Naive thymus-derived CD8-positive, alpha-beta T cell (primary cell): ENCODE results near the gene CHD5. TPM values are rescaled to one million over a fixed set of nuclear protein-coding genes. Genes with fewer than 3 reads are reported as not detected.

ENCODE experiments used
- ATAC-seq, 2 donors: fragments of 150-1000 bp; cut with Tn5 transposase in 1 of 2; sonication (Bioruptor Pico), chemical (Tn5 transposase) in 1 of 2; 1 replicate in 1 of 2; 2 replicates in 1 of 2; pipeline ENCODE4 v1.10.0; 2021; ENCODE audit warnings: mild to moderate bottlenecking in 2 of 2, moderate library complexity in 2 of 2
- POLR2A ChIA-PET: fragments of 350-600 bp; sonication (Branson Sonifier 250); formaldehyde crosslinking; loops from one replicate; lab custom pipeline; 2021; ENCODE audit warnings: antibody characterized with exemption; lab: Charles Lee
- DNase-seq, 10 donors: peaks; one replicate each; pipeline versions ENCODE4 v3.0.0 to v3.0.0-alpha.2; 2020 to 2022
- H3K27ac Mint-ChIP-seq, 10 donors: one replicate each; pipeline ENCODE4 v1.8.0; 2020 to 2022; ENCODE audit warnings: mild to moderate bottlenecking in 10 of 10, mixed read lengths in 10 of 10, moderate library complexity in 4 of 10, inconsistent platforms in 1 of 10
- H3K27me3 Mint-ChIP-seq, 5 donors: one replicate each; pipeline ENCODE4 v1.8.0; 2021 to 2022; ENCODE audit warnings: mixed read lengths in 5 of 5
- H3K36me3 Mint-ChIP-seq, 3 donors: one replicate each; pipeline ENCODE4 v1.8.0; 2020 to 2022; ENCODE audit warnings: mixed read lengths in 3 of 3, mild to moderate bottlenecking in 2 of 3, inconsistent platforms in 1 of 3
- H3K4me1 Mint-ChIP-seq, 4 donors: one replicate each; pipeline ENCODE4 v1.8.0; 2021 to 2022; ENCODE audit warnings: mixed read lengths in 4 of 4
- H3K4me3 Mint-ChIP-seq, 10 donors: one replicate each; pipeline ENCODE4 v1.8.0; 2020 to 2022; ENCODE audit warnings: mild to moderate bottlenecking in 10 of 10, mixed read lengths in 10 of 10, moderate library complexity in 6 of 10, inconsistent platforms in 1 of 10
- H3K9me3 Mint-ChIP-seq, 9 donors: one replicate each; pipeline ENCODE4 v1.8.0; 2020 to 2022; ENCODE audit warnings: mixed read lengths in 9 of 9, mild to moderate bottlenecking in 3 of 9, inconsistent platforms in 1 of 9, moderate library complexity in 1 of 9
- polyA plus RNA-seq, 3 donors: library from polyadenylated mRNA; unstranded; fragments of 300-500 nt; fragmentation: Illumina TruSeq; gene quantifications; one replicate each; pipeline ENCODE4 v1.2.3, GENCODE V29; 2021
- total RNA-seq, 8 experiments: library from RNA in 2 of 8; stranded (reverse) in 2 of 8; gene quantifications; one replicate each; pipeline ENCODE4 v1.2.3 and lab custom pipeline; 2021 to 2026

Gene CHD5
- total and polyA plus RNA-seq, 5 experiments from 2014 or later = 0.06 to 0.14 (median 0.10) TPM; not detected in 2

DNA sequence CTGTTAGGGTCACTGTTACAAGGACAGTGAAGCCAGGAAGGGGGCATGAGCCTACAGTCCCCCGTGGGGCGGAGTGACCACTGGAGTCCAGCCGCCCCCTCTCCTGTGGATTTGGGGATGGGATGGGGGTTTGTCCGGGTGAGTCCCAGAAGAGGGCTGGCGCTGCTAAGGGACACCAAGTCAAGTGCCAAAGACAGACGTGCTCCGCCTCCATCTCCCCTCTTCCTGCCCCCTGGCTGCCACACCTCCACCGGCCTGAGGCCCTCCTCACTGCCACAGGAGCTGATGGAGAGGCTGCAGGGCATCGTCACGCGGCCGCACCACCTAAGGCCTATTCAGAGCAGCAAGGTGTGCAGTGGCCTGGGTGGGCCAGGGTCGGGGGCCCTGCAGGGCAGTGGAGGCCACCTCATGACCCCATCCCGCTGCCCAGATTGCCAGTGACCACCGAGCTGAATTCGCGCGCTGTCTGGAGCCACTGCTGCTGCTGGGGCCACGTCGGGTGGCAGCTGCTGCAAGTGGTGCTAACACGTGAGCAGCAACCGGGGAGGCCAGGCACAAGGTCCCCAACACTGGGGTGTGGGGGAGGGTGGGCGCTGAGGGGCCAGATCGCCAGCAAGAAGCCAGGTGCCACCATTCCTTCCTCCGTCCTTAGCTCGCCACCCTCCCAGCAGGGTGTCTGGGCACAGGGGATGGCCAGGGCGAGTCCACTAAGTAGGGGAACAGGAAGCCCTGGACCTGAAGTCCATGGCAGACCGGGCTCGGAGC, 30.7 kb upstream of the CHD5 start:
- peaks cover 0 to 16% (median 7%) of the 10 kb centered on the region in 4 donors for H3K4me1 Mint-ChIP-seq
- ATAC-seq = no peak
- no peak overlapping the region for H3K27ac Mint-ChIP-seq
- peaks cover 8 to 52% (median 29%) of the 10 kb centered on the region in 5 donors for H3K27me3 Mint-ChIP-seq
- no peak for DNase-seq
- peaks cover 0 to 1% (median 0%) of the 10 kb centered on the region in 3 donors for H3K36me3 Mint-ChIP-seq
- POLR2A ChIA-PET = no interaction called here
- H3K9me3 Mint-ChIP-seq = no peaks in the 10 kb centered on the region
- peak overlapping the region in 1 of 10 donors; percentile 11 for H3K4me3 Mint-ChIP-seq

DNA sequence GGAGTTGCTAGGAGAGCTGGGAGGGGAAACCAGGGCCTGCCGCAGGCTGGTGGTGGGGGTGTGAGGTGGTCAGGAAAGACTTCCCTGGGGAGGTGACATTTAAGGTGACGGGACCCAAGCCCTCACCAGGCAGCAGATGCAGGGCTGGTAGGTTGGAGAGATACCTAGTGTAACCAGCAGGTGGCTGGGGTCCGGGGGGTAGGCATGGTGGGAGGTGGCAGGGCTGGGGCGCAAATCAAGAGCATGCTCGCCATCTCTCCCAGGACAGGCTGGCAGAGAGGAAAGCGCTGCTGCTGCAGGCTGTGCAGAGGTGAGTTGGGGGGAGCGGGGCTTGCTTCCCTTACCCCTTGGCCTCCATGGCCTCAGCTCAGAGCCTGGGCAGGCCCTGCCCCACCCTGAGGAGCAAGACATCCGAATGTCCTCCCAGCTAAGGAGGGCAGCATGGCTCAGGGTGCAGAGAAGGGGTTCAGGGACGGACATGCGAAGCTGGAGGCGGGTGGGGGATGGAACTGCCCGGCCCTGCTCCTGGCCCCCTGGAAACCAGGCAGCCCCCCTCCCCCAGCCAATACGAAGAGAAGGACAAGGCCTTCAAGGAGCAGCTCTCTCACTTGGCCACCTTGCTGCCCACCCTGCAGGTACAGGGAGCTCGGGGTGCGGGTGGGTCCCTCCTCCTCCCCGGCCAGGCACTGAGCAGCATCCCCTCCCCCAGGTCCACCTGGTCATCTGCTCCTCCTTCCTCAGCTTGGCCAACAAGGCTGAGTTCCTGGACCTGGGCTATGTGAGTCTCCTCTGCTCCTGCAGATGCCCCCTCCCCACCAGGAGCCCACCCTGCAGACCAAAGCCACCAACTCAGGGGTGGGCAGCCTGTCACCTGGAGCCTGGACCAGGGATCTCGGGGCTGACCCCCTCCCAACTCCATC, 29.8 kb upstream of the CHD5 start:
- no peak overlapping the region for H3K27ac Mint-ChIP-seq
- POLR2A ChIA-PET = no interaction called here

GRCh38 chr1:6208723-6209660, 28.9 kb upstream of the CHD5 start:
- H3K4me1 Mint-ChIP-seq = peaks cover 0 to 20% (median 10%) of the 10 kb centered on the region in 4 donors
- ATAC-seq (peak; percentile 21 to 34), DNase-seq (no peak)
- H3K27me3 Mint-ChIP-seq = peaks cover 6 to 54% (median 20%) of the 10 kb centered on the region in 5 donors
- H3K9me3 Mint-ChIP-seq = no peaks in the 10 kb centered on the region
- POLR2A ChIA-PET = interaction anchor here (0.7 to 1.0 kb wide), 3 partner anchors 8 to 80 kb away, joined by 3 to 5 read pairs (median 4); no protein-coding TSS in a partner anchor
- no peak overlapping the region for H3K27ac Mint-ChIP-seq
- H3K36me3 Mint-ChIP-seq = no peaks in the 10 kb centered on the region
- H3K4me3 Mint-ChIP-seq = peak overlapping the region in 8 of 10 donors; percentile 24 to 58 (median 52)

More for the DNA sequence above, 29.8 kb upstream of the CHD5 start:
- H3K4me1 Mint-ChIP-seq = peaks cover 0 to 16% (median 8%) of the 10 kb centered on the region in 4 donors
- H3K4me3 Mint-ChIP-seq = peak overlapping the region in 8 of 10 donors; percentile 24 to 58 (median 52)
- H3K36me3 Mint-ChIP-seq = no peaks in the 10 kb centered on the region
- H3K9me3 Mint-ChIP-seq = no peaks in the 10 kb centered on the region
- H3K27me3 Mint-ChIP-seq = peaks cover 6 to 51% (median 23%) of the 10 kb centered on the region in 5 donors
- DNase-seq (peak in 1 of 10 donors; percentile 26), ATAC-seq (peak in 1 of 2 donors; percentile 27)

GRCh38 chr1:6207921-6208320, 27.8 kb upstream of the CHD5 start:
- Mint-ChIP-seq H3K27ac (no peak overlapping the region), H3K36me3 (no peaks in the 10 kb centered on the region), H3K27me3 (peaks cover 6 to 53% (median 20%) of the 10 kb centered on the region in 5 donors), H3K9me3 (no peaks in the 10 kb centered on the region), H3K4me1 (peaks cover 0 to 20% (median 10%) of the 10 kb centered on the region in 4 donors), H3K4me3 (peak overlapping the region in 6 of 10 donors; percentile 10 to 52 (median 34))
- ATAC-seq (no peak), DNase-seq (no peak)
- POLR2A ChIA-PET = interaction anchor here (0.7 to 1.0 kb wide), 3 partner anchors 9 to 81 kb away, joined by 3 to 5 read pairs (median 4); no protein-coding TSS in a partner anchor

- DNase-seq = no peak
- Mint-ChIP-seq H3K27ac (peak overlapping the region in 1 of 10 donors; percentile 29), H3K4me1 (peaks cover 0 to 17% (median 9%) of the 10 kb centered on the region in 4 donors), H3K9me3 (no peaks in the 10 kb centered on the region), H3K4me3 (peak overlapping the region; percentile 40 to 70 (median 61)), H3K36me3 (no peaks in the 10 kb centered on the region), H3K27me3 (peaks cover 3 to 47% (median 15%) of the 10 kb centered on the region in 5 donors)
- POLR2A ChIA-PET = interaction anchor here (1.2 kb wide), 1 partner anchor 9 kb away, joined by 3 read pairs; no protein-coding TSS in a partner anchor
- no peak for ATAC-seq
Measured at GRCh38 chr1:6207075-6207885, 27.2 kb upstream of the CHD5 start.

DNA sequence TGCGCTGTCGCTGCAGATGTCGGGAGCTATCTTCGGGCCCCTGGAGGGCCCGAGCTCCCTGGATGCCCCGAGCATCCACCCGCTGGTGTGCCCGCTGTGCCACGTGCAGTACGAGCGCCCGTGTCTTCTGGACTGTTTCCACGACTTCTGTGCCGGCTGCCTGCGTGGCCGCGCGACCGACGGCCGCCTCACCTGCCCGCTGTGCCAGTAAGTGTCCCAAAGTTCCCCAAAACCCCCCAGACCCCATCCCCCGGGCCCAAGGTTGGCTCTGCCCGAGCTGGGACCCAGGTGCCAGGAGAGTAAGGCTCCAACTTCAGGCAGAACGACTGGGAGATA, 26.4 kb upstream of the CHD5 start:
- DNase-seq (no peak), ATAC-seq (peak; percentile 4 to 10)
- Mint-ChIP-seq H3K4me3 (peak overlapping the region; percentile 40 to 70 (median 61)), H3K4me1 (peaks cover 2 to 17% (median 10%) of the 10 kb centered on the region in 4 donors), H3K27ac (no peak overlapping the region), H3K27me3 (peaks cover 3 to 41% (median 11%) of the 10 kb centered on the region in 5 donors), H3K36me3 (no peaks in the 10 kb centered on the region), H3K9me3 (no peaks in the 10 kb centered on the region)
- POLR2A ChIA-PET = interaction anchor here (0.6 to 1.2 kb wide), 3 partner anchors 8 to 15 kb away, joined by 3 to 4 read pairs (median 3); no protein-coding TSS in a partner anchor

DNA sequence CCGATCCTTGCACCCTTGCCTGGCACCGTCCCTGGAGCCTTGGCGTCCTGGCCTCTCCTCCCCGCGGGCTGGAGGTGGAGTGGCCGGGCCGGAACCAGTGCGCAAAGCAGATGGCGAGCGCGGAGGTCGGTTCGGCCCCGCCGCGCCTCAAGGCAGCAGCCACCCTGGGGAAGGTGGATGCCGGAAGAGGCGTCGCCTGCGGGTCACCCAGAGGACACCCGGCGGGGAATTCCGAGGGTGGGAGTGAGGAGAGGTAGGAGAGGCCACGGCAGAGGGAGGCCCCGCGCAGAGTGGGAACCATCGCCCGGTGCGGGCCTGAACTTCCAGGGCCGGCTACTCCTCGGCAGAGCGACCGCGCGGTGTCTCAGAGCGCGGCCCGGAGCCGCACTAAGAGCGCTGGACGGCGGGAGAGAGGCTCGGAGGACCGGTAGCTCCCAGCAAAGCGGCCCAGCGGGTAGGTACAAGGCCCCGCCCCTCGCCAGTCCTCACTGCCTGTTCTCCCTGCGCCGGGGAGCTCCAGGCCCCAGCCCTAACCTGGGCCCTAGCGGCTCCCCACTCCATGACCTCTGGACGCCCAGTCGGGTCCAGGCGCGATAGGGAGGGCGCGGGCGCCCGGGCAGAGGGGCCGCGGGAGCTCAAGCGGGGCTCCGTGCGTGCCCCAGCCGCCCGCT, 25.9 kb upstream of the CHD5 start, which contains the start of gene RNF207:
Gene RNF207, plus strand, starts transcription at position 271 of the 671 bp plus-strand sequence. CDS start 417 bp downstream, outside the sequence.
- DNase-seq (peak in 5 of 10 donors; percentile 12 to 68 (median 35)), ATAC-seq (peak; percentile 57 to 74)
- Mint-ChIP-seq H3K4me3 (peak within 1 kb of the TSS; percentile 64 to 83 (median 74)), H3K4me1 (peaks cover 2 to 17% (median 13%) of the 10 kb centered on the region in 4 donors), H3K9me3 (no peaks in the 10 kb centered on the region), H3K27ac (no peak within 1 kb of the TSS), H3K27me3 (peaks cover 3 to 41% (median 11%) of the 10 kb centered on the region in 5 donors), H3K36me3 (no peaks in the 10 kb centered on the region)
- POLR2A ChIA-PET = interaction anchor here (0.6 to 1.2 kb wide), 3 partner anchors 7 to 14 kb away, joined by 3 to 4 read pairs (median 3); no protein-coding TSS in a partner anchor

DNA sequence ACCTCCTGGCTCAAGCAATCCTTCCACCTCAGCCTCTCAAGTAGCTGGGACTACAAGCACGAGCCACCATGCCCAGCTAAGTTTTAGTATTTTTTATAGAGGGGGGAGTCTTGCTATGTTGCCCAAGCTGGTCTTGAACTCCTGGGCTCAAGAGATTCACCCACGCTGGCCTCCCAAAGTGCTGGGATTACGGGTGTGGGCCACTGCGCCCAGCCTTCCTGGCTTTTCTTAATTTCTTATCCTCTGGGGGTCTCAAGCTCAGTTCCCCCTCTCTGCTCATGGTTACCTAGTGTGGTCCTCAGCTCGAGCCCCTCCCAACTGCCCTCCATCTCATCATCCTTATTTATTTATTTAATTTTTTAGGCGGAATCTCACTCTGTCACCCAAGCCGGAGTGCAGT, 22.1 kb upstream of the CHD5 start:
- DNase-seq (no peak), ATAC-seq (no peak)
- POLR2A ChIA-PET = interaction anchor here (0.5 to 0.7 kb wide), 5 partner anchors 13 to 616 kb away, joined by 3 to 7 read pairs (median 5); no protein-coding TSS in a partner anchor
- Mint-ChIP-seq H3K27ac (peak overlapping the region in 3 of 10 donors; percentile 40 to 82 (median 63)), H3K4me1 (peaks cover 14 to 43% (median 37%) of the 10 kb centered on the region in 4 donors), H3K9me3 (no peaks in the 10 kb centered on the region), H3K4me3 (peak overlapping the region in 3 of 10 donors; percentile 1 to 94 (median 15)), H3K36me3 (peaks cover 0 to 12% (median 4%) of the 10 kb centered on the region in 3 donors), H3K27me3 (peaks cover 3 to 15% (median 6%) of the 10 kb centered on the region in 5 donors)

DNA sequence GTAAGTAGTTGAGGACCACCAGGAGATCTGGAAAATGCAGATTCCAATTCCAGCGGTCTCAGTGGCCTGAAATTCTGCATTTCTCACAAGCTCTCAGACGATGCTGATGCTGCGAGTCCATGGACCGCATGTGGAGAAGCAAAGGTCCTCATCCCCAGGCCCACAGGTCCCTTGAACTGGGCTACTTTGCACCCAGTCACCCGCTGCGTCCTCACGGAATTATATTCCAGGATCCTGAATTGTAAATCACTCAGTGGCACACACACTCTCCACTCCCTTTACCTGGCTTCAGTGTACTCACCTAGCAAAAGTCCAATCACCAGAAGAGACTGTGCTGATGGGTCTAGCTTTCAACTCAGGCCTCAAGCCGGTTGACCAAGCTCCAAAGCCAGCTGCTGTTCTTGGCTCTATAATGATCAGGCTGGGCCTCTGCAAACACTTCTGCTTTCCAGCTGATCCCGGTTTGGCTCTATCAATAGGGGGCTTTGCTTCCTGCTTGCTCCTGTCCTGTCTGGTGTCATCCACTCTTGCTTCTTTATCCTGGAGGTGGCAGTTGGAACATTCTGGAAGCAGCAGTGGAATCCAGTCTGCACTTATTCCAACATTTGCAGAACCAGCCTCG, 20.2 kb upstream of the CHD5 start:
- DNase-seq = no peak
- ATAC-seq = no peak
- H3K27me3 Mint-ChIP-seq = peaks cover 0 to 7% (median 0%) of the 10 kb centered on the region in 5 donors
- H3K27ac Mint-ChIP-seq = peak overlapping the region; percentile 87 to 99 (median 95)
- no peaks in the 10 kb centered on the region for H3K9me3 Mint-ChIP-seq
- H3K4me3 Mint-ChIP-seq = peak overlapping the region; percentile 84 to 98 (median 92)
- peaks cover 7 to 26% (median 11%) of the 10 kb centered on the region in 3 donors for H3K36me3 Mint-ChIP-seq
- POLR2A ChIA-PET = interaction anchor here (0.7 to 2.0 kb wide), 4 partner anchors 12 to 208 kb away, joined by 4 to 7 read pairs (median 4); partner anchors contain the start of genes ICMT and NPHP4
- H3K4me1 Mint-ChIP-seq = peaks cover 19 to 58% (median 47%) of the 10 kb centered on the region in 4 donors
